Measurements from ENCODE around the gene CHST3.

DNA sequence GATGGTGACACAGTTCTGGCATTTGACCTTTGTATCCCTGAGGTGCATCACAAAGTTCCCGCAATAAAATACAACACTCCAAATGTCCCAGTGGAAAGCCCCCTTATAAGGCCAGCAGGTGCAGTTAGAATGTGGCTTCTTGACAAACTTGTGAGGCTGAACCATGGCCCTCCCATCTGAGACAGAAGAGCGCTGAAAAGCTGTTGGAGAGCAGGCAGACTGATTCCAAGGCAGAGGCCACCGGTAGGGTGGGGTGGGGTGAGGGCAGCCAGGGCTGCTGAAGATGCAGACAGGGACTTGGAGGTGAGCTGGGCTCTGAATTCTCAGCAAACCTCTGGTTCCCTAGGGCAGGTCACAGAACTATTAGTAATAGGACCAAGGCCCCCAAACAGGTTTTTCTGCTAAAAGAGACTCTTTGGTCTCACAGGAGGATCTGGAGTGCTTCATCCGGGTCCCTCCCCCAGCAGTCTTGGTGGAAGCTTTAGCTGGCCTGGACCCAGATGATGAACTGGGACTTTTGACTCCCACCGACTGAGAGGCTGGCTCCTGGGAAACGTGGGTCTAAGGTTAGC, 15.6 kb upstream of the CHST3 start:
- TF ChIP-seq, protein P1, sequence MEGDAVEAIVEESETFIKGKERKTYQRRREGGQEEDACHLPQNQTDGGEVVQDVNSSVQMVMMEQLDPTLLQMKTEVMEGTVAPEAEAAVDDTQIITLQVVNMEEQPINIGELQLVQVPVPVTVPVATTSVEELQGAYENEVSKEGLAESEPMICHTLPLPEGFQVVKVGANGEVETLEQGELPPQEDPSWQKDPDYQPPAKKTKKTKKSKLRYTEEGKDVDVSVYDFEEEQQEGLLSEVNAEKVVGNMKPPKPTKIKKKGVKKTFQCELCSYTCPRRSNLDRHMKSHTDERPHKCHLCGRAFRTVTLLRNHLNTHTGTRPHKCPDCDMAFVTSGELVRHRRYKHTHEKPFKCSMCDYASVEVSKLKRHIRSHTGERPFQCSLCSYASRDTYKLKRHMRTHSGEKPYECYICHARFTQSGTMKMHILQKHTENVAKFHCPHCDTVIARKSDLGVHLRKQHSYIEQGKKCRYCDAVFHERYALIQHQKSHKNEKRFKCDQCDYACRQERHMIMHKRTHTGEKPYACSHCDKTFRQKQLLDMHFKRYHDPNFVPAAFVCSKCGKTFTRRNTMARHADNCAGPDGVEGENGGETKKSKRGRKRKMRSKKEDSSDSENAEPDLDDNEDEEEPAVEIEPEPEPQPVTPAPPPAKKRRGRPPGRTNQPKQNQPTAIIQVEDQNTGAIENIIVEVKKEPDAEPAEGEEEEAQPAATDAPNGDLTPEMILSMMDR (IDR thresholded peaks at IDR 0.05): no peak
- TF ChIP-seq POLR2A (IDR thresholded peaks at IDR 0.05) (no peak), EP300 (IDR thresholded peaks at IDR 0.05) (no peak)
